Measurements from ENCODE around the gene TMF1.

TMF1 gene

GRCh38 chr3:69051756-69052471 lies at the start of gene TMF1:
Gene TMF1 (minus strand): TSS chr3:69052333. CDS start chr3:69052086, 247 bp downstream.
- no peak for DNase-seq

- no peak for DNase-seq
Observed at GRCh38 chr3:69099576-69099975, 47.4 kb upstream of the TMF1 start.

- DNase-seq, result no peak
Observed at GRCh38 chr3:69097407-69098086, 45.4 kb upstream of the TMF1 start.

DNA sequence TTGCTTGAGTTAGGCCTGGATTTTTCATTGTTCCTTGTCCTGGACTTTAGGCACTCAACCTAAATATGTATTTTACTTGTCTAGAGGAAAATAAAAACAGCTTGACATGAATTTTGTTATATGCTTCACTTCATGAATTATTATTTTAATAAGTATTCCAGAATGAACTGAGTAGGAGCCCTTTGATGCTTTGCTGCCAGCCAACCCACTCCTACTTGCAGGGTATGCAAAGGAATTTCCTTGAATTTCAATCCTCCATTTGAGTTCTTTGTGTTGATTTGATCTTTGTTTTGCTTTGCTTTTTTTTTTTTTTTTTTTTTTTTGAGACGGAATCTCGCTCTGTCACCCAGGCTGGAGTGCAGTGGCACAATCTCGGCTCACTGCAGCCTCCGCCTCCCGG lies 44.2 kb upstream of the TMF1 start:
- DNase-seq, result no peak

DNA sequence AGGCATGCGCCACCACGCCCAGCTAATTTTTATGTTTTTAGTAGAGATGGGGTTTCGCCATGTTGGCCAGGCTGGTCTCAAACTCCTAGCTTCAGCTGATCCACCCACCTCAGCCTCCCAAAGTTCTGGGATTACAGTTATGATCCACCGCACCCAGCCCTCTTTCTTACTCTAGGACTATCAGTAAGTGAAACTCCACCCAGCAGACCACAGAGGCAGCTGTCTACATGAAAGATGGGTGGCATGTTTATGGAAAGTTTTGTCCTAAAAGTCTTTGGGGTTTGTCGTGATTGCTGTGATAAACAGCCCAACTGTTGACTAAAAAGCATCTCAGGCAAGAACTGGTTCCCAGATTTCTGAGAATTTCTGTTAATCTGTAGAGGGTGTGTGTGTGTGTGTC lies 43.5 kb upstream of the TMF1 start:
- DNase-seq, result no peak

DNA sequence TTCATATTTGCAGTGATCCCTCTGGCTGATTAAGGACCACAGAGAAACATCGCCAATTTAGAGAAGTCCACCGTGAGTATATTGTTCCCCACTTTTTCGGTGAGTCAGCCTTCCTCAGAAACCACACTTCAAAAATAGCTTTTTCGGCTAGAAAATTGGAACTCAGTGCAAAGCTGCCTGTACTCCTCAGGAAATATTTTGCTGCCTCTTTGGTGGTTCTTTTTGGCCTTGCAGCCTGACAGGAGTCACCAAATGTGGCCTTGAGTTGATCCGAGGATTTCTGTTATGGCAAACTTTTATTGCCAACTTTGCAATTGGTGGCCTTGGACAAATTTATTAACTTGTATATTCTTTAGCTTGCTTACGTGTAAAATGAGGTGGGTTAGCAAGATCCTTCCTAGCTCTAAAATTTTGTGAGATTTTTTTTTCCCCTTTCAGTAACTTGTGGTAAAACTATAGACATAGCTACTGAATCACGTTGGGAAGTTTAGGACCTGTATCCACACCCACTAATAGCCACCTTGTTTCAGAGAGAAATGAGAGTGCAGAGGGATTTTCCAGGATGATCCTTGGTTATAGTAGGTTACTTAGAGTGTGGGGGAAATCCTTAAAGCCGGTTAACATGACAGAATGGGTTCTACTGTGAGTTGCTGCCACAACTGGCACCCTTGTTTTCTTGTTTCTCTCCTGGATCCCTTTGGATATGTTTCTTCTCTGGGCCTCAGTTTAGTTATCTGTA lies 42.5 kb upstream of the TMF1 start:
- no peak for DNase-seq

DNA sequence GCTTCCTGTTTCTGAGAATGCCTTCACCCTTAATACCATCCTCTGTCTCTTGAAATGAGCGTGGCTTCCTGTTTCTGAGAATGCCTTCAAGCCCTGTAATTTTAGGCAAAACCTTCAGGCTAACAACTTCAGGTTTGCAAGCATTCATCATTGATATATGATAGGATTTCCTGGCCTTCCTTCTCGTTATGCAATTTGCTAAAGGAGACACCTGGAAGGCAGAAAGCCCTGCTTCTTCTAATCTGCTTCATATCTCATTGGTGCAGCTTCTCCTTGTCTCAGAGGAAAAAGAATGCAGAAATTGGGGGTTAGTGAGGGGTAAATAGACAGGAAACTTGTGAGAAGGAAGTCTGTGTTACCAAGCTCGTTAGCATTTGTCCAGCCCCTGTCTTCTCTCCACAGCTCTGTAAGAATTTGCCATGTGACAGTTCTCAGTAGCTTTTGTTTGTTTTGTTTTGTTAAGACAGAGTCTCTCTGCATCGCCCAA lies 39.9 kb upstream of the TMF1 start:
- no peak for DNase-seq

- no peak for DNase-seq
Observed at GRCh38 chr3:69091389-69092029, 39.4 kb upstream of the TMF1 start.

DNA sequence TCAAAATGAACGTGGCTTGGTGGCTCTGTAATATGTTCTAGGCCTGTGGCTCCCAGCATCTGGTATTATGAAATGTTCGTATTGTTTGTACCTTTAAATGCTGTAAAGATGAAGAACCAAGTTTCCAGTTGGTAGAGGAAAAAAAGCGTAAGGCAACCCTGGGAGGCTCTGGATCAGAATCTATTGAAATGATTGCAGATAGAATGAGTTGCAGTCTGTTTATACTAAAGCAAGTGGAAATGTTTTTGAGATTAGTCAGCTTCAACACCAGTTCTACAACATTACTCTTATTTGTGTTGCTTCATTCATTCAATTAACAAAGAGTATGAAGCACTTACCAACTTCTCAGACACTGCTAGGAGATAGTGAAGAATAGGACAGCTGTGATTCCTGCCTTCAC lies 37.9 kb upstream of the TMF1 start:
- no peak for DNase-seq

DNA sequence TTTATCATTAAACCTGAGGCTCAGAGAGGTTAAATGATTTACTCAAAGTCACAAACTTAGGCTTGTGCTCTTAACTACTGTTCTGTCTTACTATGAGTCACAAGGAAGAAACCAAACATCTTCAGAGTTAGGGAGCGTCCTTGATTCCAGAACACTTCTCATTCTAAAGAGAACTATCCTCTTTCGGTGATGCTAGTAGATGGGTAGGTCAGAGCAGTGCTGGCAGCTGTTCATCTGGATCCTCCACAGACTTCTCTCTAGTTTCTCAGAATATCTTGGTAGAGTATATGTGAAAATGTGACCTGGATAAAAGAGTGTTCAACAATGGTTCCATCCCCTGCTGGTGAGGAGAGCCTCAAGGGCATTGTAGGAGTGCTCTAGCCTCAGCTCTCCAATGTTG lies 35.9 kb upstream of the TMF1 start:
- DNase-seq, result no peak

GRCh38 chr3:69087030-69087791 lies 35.1 kb upstream of the TMF1 start:
- no peak for DNase-seq

DNA sequence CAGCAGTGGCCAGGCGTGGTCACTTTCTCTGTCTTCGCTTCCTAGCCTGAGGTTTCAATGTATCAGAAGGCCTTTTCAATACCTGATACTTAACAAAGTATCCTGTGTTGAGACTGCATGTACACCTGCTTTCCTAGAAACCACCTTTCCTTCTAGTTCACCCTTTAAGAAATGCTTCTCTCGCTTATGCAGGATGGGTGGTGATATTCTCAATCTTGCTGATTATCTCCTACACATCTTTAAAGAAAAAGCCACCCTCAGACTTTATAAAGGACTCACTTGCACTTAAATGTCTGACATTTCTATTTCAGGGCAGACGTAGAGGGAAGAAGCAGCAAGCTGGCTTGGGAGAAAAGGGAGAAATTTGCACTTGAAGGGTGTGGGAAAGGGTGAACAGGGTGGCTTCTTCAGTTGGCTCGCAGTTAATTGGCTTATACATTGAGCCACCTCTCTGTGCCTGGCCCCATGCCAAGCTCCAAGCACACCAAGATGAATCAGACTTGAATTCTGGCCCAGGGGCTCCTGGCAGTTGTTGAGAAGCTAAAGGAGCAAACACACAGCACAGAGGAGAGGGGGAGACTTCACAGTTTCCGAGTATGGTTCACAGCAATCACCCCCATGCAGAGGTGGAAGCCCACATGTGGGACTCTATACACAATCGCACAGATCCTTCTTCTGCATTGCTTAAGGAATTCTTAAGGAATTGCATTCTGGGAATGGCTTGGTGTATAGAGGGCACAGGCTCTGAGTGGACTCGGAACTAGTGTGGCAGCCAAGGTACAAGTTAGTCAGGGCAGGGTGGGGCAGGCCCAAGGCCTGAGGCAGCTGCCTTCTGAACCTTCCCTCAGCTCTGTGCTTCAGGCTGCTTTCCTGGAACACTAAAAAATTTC lies 33.9 kb upstream of the TMF1 start:
- DNase-seq, result no peak

DNA sequence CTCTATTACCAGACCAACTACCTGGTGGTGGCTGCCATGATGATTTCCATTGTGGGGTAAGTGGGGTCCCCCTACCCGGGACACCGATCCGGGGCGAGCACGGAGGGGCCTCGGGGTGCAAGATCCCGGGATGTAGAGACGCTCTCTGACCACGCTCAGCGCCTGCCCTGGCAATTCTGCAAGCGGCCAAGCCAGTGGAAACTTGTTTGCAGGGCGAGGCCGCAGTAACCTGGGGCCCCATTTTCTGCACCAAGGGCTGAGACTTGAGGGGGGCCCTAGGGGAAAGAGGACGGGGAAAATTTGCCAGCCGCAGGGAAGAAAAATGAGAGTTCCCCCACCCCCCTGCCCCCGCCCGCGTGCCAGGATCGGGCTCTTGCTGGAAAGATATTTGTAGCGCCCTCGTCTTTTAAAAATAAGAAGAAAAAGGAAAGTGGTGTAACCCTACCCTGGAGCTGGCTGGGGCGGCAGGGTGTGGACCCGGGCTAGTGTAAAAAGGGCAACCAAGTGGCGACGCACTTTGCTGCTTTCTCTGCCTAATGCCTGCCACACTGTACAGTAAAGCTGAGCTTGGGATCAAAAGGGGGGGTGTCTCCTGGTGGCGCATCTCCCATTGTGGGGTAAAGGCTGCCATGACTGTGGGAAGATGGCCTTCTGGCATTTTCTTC lies 33.2 kb upstream of the TMF1 start:
- no peak for DNase-seq

- peak; percentile 58 for DNase-seq
Observed at GRCh38 chr3:69084326-69085167, 32.4 kb upstream of the TMF1 start, which contains the start of gene ARL6IP5. Gene ARL6IP5 (plus strand): TSS chr3:69084937. CDS start chr3:69085048, 111 bp downstream.

GRCh38 chr3:69082805-69083204 lies 30.7 kb upstream of the TMF1 start:
- no peak for DNase-seq

- no peak for DNase-seq
Observed at GRCh38 chr3:69082361-69082760, 30.2 kb upstream of the TMF1 start.

DNA sequence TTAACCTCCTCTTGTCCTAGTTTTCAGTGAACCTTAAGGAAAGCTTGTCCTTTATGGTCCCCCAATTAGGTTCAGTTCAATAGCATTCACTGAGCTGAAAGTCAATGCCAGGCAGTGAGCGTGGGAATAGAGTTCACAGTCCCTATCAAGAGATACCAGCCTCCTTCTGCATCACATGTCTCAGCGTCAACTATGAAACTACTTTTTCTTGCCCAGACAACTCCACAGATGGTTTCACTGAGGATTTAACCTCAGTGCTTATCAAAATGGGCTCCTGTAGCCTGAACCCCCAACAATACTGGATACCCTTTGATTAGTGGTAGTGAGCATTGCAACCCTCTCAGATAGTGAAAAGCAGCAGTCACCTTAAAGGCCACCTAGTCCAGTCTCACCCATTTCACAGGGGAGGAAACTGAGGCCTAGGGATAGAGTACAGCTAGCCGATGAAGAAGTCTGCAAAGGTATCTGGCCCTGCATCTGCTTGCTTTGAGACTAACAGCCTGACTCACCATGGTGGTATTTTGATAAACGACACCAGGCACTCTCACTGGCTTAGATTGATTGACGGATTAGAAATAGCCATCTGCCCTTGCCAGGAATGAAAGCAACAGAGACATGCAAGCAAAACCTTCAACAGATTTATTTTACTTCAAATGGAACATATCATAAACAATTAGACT lies 29.6 kb upstream of the TMF1 start:
- DNase-seq, result no peak

GRCh38 chr3:69080233-69080920 lies 28.2 kb upstream of the TMF1 start, which contains the start of gene UBA3:
Gene UBA3 (minus strand): TSS chr3:69080365. CDS start chr3:69080353, 12 bp downstream.
- DNase-seq, result peak; percentile 32

All from DMS153 (cell line).